Measurements from ENCODE around the gene ZNF346. TPM values are rescaled to one million over a fixed set of nuclear protein-coding genes. Genes with fewer than 3 reads are reported as not detected.
A peak's percentile ranks its signal among the peaks of the same experiment; 100 is the strongest.

The ZNF346 gene
- total and polyA plus RNA-seq, 2 of the 13 experiments (the other 11 are each of a cell fraction or from before 2014, with no cell fraction given) = 8.6 to 19.4 TPM

- TF ChIP-seq MEF2D (CRISPR knock-in tag; IDR thresholded peaks at IDR 0.05) = no peak
- no peak for TF ChIP-seq POGK (CRISPR knock-in tag; conservative IDR thresholded peaks at IDR 0.05)
- no peak for TF ChIP-seq SP4 (CRISPR knock-in tag; IDR thresholded peaks at IDR 0.05)
- TF ChIP-seq ZNF639 (CRISPR knock-in tag; conservative IDR thresholded peaks at IDR 0.05) = no peak
- TF ChIP-seq THYN1 (CRISPR knock-in tag; IDR thresholded peaks at IDR 0.05; ENCODE audit: borderline replicate concordance, low read depth) = no peak
- peak; percentile 67 for TF ChIP-seq ZSCAN25 (CRISPR knock-in tag; IDR thresholded peaks at IDR 0.05)
- no peak for TF ChIP-seq ZNF772 (CRISPR knock-in tag; IDR thresholded peaks at IDR 0.05)
- TF ChIP-seq ATF2 (CRISPR knock-in tag; IDR thresholded peaks at IDR 0.05) = peak; percentile 79; the same call in 1 of the 2 replicates
- TF ChIP-seq AGO2 (optimal IDR thresholded peaks at IDR 0.05; ENCODE audit: low read depth, low read length) = peak; percentile 91
- peak; percentile 48; the same call in 1 of the 2 replicates for TF ChIP-seq GATAD1 (CRISPR knock-in tag; IDR thresholded peaks at IDR 0.05)
- peak in 1 of 2 experiments; percentile 73; a peak in 1 of 4 replicates for TF ChIP-seq KLF16 (CRISPR knock-in tag; IDR thresholded peaks at IDR 0.05)
- no peak for TF ChIP-seq ZNF574 (CRISPR knock-in tag; IDR thresholded peaks at IDR 0.05)
- no peak for TF ChIP-seq SP2 (CRISPR knock-in tag; IDR thresholded peaks at IDR 0.05)
- TF ChIP-seq RXRA (CRISPR knock-in tag; IDR thresholded peaks at IDR 0.05) = peak; percentile 78
- TF ChIP-seq SAP130 (CRISPR knock-in tag; IDR thresholded peaks at IDR 0.05; ENCODE audit: low read depth) = peak; percentile 83
- no peak for TF ChIP-seq PRPF4 (IDR thresholded peaks at IDR 0.05; ENCODE audit: low read depth, low read length, poor library complexity, severe bottlenecking)
These were observed 72.0 kb downstream of the ZNF346 start (continued) for GRCh38 chr5:177094224-177095087.
